GM18519 (cell line): ENCODE measurements around the gene MRPL27.

Experiments used
- ATAC-seq: cut with Tn5 transposase; IDR thresholded peaks from one replicate; pipeline ENCODE4 v1.9.1; 2021; ENCODE audit warnings: mild to moderate bottlenecking, moderate library complexity; ENCODE audit not compliant: unreplicated experiment, low FRiP score

The MRPL27 gene

DNA sequence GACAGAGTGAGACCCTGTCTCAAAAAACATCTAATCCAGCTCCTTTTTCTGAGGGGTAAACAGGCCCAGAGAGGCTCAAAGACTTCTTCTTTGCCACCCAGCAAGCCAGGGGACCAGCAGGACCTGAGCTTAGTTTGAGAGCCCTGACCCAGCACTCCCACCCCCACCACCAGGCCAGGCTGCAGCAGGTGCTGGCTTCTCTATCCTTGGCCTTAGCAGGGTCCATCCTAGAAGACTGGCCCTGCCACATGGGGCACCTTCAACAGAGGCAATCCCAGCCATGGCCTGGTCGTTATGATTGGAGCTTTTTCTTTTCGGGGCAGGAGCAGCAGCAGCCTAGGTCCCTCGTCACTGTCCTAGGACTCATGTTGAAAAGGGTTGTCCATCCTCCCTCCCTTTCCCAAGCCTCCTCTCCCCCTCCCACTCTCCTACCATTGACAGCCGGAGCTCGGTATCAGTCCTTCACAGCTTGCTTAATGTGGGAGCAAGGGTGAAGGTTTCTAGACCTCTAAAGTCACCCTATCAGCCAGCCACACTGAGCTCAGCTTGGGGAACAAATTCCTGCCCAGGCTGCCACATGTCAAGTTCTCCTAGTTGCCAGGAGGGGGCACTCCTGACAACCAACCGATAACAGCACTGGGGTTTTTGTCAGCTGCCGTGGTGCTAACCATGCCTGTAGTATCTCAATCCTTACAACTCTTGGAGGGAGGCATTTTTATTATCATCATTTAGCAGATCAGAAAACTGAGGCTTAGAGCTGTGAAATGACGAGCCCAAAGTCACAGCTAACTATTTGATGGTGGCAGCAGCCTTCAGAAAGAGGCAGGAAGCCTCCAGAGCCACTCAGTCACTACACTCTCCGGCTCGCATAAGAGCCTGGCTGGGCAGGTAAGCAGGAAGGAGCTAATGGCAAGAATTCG is 11.2 kb downstream of the MRPL27 start:
- no peak for ATAC-seq

DNA sequence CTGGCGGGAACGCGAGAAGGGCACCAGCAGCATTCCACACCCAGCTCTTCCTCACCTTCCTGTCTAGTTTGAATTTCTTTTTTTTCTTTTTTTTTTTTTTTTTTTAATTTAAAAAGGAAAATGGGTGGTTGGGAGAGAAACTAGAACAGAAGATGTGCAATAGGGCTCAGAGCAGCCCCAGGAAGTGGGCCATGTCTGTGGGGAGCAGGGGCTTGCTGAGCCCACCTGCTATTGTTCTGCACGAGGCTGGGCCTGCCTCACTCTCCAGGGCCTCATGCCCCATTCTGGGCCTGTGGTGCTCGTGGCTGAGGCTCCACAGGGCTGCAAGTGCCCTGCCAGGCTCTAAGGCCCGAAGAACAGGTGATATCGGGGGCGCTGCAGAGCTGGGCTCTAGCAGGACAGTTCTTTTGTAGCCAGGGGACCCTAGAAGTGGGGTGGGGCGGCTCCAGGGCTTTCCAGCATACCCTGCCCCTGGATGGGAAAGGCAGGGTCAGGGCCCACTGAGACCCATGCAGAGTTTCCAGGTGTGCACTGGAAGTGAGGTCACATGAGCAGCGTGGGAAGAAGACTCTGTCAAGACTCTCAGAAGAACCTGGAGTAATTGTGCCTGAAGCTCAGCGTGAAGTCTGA is 12.4 kb downstream of the MRPL27 start:
- ATAC-seq = no peak

DNA sequence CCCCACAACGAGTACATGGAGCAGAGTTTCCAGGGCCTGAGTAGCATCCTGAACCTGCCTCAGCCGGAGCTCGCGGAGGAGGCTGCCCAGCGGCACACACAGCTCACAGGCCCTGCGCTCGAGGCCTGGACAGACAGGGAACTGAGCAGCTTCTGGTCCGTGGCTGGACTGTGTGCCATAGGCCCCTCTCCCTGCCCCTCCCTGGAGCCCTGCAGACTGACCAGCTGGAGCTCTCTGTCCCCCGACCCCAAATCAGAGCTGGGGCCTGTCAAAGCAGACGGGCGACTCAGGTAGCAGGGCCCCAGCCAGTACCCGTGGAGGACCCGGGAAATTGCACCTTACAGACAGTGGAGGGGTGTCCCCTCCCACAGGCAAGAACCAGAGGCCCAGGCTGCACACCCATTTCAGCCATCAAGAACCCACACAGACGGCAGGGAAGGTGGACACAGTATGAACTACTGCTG is 13.0 kb downstream of the MRPL27 start:
- no peak for ATAC-seq

DNA sequence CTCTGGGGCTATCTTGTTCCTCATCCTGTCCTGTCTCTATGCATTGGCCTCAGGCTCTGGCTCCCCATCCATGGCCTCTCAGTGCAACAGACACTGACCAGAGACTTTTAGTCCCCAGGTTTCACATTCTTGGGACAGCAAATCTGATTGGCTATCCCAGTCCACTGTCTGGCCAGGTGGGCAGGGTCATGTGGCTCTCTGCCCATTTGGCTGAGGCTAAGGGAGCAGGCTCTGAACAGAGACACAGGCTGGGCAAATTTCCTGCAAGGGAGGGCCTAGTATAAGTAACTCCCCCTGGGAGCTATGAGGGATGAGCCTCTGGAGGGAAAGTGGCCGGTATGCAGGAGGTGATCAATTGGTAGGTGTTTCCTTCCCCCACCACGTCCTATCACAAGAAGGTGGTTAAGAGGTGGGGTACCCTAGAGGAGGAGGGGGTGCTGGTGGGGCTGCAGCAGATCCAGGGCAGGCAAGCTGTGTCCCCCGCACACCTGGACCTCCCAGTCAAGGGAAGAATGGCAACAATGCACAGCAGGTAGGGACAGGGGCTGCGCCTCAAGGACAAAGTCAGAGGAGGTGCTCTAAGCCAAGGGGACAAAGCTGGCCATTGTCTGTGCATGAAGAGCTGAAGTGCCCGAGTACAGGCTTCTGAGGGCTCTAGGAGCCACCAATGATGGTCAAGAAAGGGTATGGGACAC is 13.8 kb downstream of the MRPL27 start:
- no peak for ATAC-seq

DNA sequence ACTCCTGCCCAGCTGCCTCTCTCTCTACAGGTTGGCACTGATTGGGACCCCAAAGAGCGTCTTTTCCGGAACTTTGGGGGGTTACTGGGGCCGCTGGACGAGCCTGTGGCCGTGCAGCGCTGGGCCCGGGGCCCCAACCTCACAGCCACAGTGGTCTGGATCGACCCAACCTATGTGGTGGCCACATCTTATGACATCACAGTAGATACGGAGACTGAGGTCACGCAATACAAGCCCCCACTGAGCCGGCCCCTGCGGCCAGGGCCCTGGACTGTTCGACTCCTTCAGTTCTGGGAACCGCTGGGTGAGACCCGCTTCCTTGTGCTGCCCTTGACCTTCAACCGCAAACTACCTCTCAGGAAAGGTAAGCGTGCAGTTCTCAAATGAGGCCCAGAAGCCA is 14.8 kb downstream of the MRPL27 start:
- ATAC-seq = no peak

DNA sequence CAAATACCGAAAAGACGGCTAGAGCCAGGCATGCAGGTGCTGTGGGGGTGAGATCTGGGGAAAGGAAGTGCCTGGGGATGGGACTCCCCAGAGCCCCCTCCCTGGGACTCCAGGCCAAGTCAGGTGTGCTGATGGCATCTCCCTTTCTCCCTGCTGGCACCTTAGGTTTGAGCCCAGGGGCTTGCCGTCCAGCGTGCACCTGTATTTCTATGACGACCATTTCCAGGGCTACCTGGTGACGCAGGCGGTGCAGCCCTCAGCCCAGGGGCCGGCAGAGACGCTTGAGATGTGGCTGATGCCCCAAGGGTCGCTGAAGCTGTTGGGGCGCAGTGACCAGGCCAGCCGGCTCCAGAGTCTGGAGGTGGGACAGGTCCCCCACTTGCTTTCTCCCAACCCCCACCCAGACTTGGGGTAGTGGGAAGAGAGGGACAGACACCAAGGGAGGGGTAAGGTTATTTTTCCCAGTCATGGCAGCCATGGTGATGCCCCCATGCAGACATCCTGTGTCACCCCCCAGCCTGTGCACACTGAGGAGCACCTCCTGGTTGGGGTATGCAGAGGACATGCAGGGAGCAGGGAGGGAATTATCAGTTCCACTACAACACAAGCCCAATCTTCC is 16.0 kb downstream of the MRPL27 start:
- ATAC-seq = no peak

DNA sequence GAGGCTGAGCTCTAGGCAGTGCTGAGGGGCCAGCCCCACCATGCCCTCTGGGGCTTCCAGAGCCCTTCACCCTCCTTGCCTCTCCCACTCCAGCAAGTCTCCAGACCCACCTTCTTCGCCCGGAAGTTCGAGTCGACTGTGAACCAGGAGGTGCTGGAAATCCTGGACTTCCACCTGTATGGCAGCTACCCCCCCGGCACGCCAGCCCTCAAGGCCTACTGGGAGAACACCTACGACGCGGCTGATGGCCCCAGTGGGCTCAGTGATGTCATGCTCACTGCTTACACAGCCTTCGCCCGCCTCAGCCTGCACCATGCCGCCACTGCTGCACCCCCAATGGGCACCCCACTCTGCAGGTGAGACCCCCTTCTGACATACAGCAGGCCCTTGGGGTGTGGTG is 16.6 kb downstream of the MRPL27 start:
- no peak for ATAC-seq

DNA sequence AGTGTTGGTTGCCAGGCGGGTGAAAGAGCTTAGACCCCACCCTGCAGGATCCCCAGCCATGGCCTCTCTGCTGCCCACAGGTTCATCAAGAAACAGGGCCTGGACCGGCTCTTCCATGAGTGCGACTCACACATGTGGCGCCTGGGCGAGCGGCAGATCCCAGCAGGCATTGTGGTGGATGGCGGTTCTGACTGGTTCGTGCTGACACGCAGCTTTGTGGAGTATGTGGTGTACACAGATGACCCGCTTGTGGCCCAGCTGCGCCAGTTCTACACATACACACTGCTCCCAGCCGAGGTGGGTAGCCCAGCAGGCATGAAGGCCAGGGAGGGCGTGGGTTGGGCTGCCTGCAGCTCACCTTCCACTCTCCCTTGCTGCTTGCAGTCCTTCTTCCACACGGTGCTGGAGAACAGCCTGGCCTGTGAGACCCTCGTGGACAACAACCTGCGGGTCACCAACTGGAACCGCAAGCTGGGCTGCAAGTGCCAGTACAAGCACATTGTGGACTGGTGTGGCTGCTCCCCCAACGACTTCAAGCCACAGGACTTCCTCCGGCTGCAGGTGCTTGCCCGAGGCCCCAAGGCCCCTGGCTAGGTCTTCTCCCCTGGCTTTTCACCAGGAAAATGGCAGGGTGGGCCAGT is 17.2 kb downstream of the MRPL27 start:
- ATAC-seq = no peak

DNA sequence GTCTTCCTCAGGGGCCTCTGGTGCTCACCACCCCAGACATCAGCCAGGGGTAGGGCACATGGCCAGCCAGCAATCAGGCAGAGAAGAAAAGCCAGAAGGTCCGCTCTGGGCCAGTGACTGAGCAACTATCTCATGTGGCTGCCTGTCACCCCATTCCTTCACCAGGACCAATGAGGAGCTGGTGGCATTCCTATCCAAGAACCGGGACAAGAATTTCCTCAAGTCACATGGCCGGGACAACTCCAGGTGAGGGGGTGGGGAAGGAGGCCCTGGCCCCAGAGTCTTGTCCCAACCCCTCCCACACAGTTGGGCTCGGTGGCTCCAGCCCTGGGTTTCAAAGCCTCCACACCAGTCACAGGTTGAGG is 17.7 kb downstream of the MRPL27 start:
- no peak for ATAC-seq

DNA sequence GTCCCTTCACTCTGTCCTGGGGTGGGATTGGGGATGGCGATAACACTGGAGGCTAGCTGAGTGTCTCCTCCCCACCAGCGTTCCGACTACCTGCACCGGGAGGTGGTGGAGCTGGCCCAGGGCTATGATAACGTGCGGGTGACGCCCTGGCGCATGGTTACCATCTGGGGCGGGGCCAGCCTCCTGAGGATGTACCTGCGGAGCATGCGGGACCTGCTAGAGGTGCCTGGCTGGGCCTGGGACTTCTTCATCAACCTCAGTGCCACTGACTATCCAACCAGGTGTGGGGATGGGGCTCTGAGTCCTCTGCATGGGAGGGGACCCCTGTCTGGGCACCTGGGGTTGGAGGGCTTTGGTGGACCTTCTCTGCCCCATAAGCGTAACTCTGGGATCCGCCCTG is 18.2 kb downstream of the MRPL27 start:
- ATAC-seq = no peak

DNA sequence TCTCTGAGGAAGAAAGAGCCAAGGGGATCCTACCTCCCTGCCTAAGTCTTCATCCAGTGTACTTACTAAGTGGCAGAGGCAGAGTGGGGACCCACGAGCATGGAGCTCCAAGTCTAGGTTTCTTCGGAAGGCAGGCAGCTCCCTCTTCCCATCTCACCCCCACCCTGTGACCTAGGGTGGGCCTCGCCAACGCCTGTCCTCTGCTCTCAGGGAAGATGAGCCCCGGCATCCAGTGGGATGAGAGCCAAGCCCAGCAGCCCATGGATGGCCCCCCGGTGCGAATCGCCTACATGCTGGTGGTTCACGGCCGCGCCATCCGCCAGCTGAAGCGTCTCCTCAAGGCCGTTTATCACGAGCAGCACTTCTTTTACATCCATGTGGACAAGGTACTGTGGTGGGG is 18.8 kb downstream of the MRPL27 start:
- ATAC-seq = no peak

DNA sequence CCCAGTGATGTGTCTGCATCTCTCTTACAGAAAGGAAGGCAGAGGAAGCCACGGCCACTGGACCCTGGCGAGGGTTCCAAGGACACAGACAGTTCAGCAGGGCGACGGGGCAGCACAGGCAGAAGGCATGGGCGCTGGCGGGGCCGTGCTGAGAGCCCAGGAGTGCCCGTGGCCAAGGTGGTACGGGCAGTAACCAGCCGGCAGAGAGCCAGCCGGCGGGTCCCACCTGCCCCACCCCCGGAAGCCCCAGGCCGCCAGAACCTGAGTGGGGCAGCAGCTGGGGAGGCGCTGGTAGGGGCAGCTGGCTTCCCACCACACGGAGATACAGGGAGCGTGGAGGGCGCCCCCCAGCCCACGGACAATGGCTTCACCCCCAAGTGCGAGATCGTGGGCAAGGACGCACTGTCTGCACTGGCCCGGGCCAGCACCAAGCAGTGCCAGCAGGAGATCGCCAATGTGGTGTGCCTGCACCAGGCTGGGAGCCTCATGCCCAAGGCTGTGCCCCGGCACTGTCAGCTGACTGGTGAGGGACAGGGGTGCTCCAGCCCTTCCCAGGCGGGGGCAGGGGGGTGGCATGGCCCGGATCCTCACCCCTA is 19.3 kb downstream of the MRPL27 start:
- no peak for ATAC-seq

DNA sequence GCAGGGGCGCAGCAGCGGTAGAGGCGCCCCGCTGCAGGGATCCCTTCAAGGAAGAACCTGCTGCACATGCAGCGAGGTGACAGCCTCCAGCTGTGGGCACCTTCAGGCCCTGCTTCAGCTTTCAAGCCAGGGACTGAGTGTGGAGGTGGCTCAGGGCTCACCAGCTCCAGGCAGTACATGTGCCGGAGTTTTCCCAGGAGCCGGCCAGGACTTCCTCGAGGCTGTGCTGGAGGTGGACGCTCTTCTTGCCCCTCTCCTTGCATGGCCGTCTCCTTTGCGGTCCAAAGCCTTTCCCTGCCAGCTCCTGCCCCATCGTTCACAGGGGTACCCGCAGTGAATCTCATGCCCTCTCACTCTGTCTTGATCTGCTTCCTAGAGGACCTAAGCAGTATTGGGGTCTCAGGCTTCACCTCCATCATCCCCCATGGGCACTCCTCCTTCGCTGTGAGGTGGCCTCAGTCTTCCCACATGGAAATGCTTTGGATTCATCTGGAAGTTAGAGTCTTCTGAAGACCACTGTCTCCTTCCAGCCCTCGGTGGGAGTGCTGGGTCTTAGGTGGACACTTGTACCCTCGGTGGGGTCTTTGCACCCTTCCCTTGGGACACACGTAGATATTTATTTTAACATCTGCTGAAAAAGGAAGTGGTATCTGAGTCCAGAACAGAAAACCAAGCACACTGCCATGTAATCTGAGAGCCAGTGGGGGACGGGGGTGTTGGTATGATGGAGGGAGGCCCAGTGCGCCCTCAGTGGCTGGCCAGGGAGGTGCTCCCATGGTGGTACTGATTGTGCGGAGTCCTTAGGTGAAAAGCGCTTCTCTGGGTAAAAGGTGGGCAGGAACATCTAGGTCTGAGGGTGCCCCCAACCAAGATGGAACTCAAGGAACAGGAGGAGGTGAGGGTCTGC is 20.0 kb downstream of the MRPL27 start:
- ATAC-seq = no peak

DNA sequence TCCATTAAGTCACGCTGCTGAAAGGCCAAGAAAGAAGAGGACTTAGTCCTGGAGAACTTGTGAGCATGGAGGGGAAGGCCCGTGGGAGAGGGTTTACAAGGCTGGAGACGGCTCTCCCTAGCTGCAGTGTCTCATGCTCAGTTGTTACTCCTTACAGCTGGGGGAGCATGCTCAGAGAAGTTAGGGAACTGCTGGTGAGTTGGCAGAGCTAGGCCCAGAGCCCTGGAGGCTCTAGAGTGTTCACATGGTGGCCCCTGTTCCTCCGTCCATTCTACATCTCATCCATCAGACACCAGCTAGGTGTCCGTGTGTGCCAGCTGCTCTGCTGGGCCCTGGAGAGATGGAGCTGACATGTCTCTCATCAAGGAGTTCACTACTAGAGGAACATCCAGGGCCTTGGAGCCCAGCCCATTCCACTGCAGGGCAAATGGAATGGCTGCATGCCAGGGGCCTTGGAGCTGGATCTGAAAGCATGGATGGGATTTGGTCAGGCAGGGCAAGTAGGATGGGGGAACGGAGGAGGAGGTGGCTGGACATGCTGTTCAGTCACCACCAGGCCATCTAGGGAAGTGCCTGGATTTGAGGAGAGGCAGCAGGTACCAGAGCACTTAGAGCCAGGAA is 20.8 kb downstream of the MRPL27 start:
- ATAC-seq = no peak

DNA sequence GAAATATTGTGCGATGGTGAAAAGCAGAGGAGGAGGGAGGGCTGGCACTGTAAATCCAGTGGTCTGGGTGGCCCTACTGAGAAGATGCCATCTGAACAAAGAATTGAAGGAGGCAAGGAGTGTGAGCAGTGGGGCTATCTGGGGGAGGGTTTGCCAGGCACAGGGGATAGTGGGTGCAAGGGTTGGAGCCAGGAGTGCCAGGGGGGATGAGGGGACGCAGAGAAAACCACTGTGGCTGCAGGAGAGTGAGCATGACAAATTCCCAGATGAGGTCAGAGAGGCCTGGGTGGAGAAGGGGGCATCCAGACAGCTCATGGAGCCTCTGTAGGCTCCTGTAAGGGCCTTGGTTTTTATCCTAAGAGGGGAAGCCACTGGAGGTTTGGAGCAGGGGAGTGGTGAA is 22.3 kb downstream of the MRPL27 start:
- no peak for ATAC-seq

DNA sequence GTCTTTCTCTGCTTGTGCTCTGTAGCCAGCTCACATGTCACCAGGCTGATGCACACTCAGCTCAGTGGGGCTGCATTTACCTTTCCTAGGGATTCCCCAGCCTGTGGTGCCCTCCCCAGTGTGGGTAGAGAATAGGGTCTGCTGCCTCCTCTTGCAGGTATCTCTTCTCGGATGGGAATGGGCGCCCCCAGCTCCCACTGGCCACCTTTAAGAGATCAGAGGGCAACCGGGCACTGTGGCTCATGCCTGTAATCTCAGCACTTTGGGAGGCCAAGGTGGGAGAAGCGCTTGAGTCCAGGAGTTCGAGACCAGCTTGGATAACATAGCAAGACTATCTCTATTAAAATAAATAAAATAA is 23.8 kb downstream of the MRPL27 start:
- no peak for ATAC-seq

DNA sequence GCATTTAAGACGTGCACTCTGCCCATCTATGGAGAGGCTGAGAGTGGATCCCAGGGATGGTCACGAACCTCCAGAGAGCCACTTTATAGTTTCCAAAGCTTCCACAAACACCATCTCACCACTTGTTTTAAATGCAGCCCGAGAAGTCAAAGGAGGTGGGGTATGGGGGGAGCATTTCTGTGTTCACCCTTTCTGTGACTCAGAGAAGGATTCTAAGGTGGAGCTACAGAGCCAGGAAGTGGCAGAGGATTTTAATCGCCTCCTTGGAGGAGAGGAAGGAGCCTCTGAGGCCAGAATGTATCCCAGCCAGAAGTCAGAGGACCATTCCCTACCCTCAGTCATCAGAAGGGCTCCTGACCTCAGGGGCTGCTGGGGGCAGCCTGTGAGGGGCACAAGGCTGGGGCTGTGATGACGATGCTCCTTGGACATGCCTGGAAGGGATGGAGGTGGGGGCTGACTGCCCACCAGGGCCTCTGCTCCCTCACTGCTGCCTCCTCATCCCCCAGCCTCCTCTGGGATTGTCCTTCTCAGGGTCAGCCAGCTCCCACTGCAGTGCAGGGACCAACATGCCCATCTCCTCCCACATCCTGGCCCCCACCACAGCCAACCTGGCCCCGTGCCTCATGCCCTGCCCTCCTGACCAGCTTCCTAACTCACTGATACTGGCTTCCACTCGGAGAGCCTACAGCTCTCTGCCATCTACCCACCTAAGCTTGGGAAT is 24.3 kb downstream of the MRPL27 start:
- ATAC-seq = no peak

DNA sequence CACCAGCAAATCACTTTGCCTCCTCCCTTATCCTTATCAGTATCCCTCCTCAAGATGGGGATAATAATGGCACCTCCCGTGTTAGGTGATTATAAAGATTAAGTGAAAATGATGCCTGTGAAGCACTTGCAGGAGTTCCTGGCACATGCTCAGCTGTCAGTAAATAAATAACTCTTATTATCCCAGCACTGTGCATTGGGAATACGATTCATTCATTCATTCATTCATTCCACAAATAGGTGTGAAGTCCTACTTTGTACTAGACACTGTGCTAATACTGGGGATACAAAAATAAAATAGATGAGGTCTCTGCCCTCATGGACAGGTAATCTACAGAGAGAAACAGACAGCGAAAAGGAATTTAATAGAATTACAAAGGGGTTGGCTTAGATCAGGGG is 25.1 kb downstream of the MRPL27 start:
- no peak for ATAC-seq
